GM23338 (cell line): ENCODE data around the gene PDZD7. TPM values are rescaled to one million over a fixed set of nuclear protein-coding genes. Genes with fewer than 3 reads are reported as not detected.

Source experiments
- ATAC-seq: fragments of 200-7000 bp; cut with Tn5 transposase; 3 replicates; pipeline ENCODE4 v1.9.1; 2020
- DNase-seq: peaks from one replicate; pipeline ENCODE4 v3.0.0-alpha.2; 2015; ENCODE audit warnings: low spot score
- H2AFZ ChIP-seq: fragments of 200-600 bp; sonication (generic); 2 replicates; pipeline ENCODE4 v1.8.0; 2016; ENCODE audit warnings: antibody characterized with exemption, mild to moderate bottlenecking, moderate library complexity
- H3F3A ChIP-seq: fragments of 200-600 bp; sonication (generic); replicated peaks from 2 replicates; pipeline ENCODE4 v1.8.0; 2017; ENCODE audit warnings: antibody characterized with exemption, mixed run types, low read depth
- H3K27ac ChIP-seq: fragments of 200-600 bp; sonication (generic); 2 replicates; pipeline ENCODE4 v1.6.1; 2016; ENCODE audit warnings: low read depth
- H3K27me3 ChIP-seq: fragments of 200-600 bp; sonication (generic); 2 replicates; pipeline ENCODE4 v1.8.0; 2016; ENCODE audit warnings: mild to moderate bottlenecking, mixed run types, moderate library complexity; ENCODE audit not compliant: insufficient read depth
- H3K36me3 ChIP-seq: fragments of 200-600 bp; sonication (generic); 2 replicates; pipeline ENCODE4 v1.8.0; 2016; ENCODE audit warnings: mild to moderate bottlenecking; ENCODE audit not compliant: insufficient read depth
- H3K4me1 ChIP-seq: fragments of 200-600 bp; sonication (generic); 2 replicates; pipeline ENCODE4 v1.8.0; 2016; ENCODE audit warnings: mild to moderate bottlenecking, moderate library complexity; ENCODE audit not compliant: insufficient read depth
- H3K4me2 ChIP-seq: fragments of 200-600 bp; sonication (generic); 2 replicates; pipeline ENCODE4 v1.7.1; 2017; ENCODE audit warnings: mixed run types
- H3K4me3 ChIP-seq: fragments of 200-600 bp; sonication (generic); 2 replicates; pipeline ENCODE4 v1.6.1; 2016; ENCODE audit warnings: mixed run types
- H3K79me2 ChIP-seq: fragments of 200-600 bp; sonication (generic); replicated peaks from 2 replicates; pipeline ENCODE4 v1.8.0; 2017; ENCODE audit warnings: mild to moderate bottlenecking; ENCODE audit not compliant: insufficient read depth
- H3K9me2 ChIP-seq: fragments of 200-600 bp; sonication (generic); 2 replicates; pipeline ENCODE4 v1.8.0; 2017; ENCODE audit not compliant: insufficient read depth
- H4K20me1 ChIP-seq: fragments of 200-600 bp; sonication (generic); replicated peaks from 2 replicates; pipeline ENCODE4 v1.8.0; 2017; ENCODE audit warnings: mild to moderate bottlenecking; ENCODE audit not compliant: insufficient read depth
- H3K27ac Mint-ChIP-seq: 2 replicates; pipeline ENCODE4 v1.8.0; 2020; ENCODE audit warnings: inconsistent platforms, mild to moderate bottlenecking, moderate library complexity, mixed read lengths
- H3K27me3 Mint-ChIP-seq: 3 replicates; pipeline ENCODE4 v1.8.0; 2022; ENCODE audit warnings: low read depth, mild to moderate bottlenecking, moderate library complexity, mixed read lengths, inconsistent platforms; ENCODE audit not compliant: insufficient read depth, poor library complexity
- H3K36me3 Mint-ChIP-seq: 3 replicates; pipeline ENCODE4 v1.8.0; 2021; ENCODE audit warnings: low read depth, mild to moderate bottlenecking, inconsistent platforms, moderate library complexity, mixed read lengths
- H3K4me1 Mint-ChIP-seq: 3 replicates; pipeline ENCODE4 v1.8.0; 2020; ENCODE audit warnings: mild to moderate bottlenecking, inconsistent platforms, mixed read lengths
- H3K4me3 Mint-ChIP-seq: 3 replicates; pipeline ENCODE4 v1.8.0; 2021; ENCODE audit warnings: moderate library complexity, mild to moderate bottlenecking, inconsistent platforms, mixed read lengths
- H3K9me3 Mint-ChIP-seq: 3 replicates; pipeline ENCODE4 v1.8.0; 2020; ENCODE audit warnings: moderate library complexity, mild to moderate bottlenecking, inconsistent platforms, mixed read lengths
- CREB1 ChIP-seq: fragments of 250-450 bp; sonication (Bioruptor Pico); IDR thresholded peaks from 2 replicates; pipeline ENCODE4 v1.5.0; 2020; ENCODE audit warnings: low read depth, mild to moderate bottlenecking, moderate library complexity
- EZH2 ChIP-seq: fragments of 200-600 bp; sonication (generic); IDR thresholded peaks from one replicate; pipeline ENCODE4 v1.8.0; 2017; ENCODE audit warnings: antibody characterized with exemption, mild to moderate bottlenecking, low read depth; ENCODE audit not compliant: unreplicated experiment
- EZH2phosphoT487 ChIP-seq: fragments of 200-600 bp; sonication (generic); IDR thresholded peaks from one replicate; pipeline ENCODE4 v1.8.1; 2018; ENCODE audit warnings: antibody characterized with exemption; ENCODE audit not compliant: unreplicated experiment
- JUNB ChIP-seq: IDR thresholded peaks from one replicate; pipeline ENCODE4 v1.6.1; 2016; ENCODE audit warnings: antibody characterized with exemption; ENCODE audit not compliant: unreplicated experiment
- NANOG ChIP-seq: IDR thresholded peaks from 2 replicates; pipeline ENCODE4 v1.6.1; 2016; ENCODE audit warnings: antibody characterized with exemption, borderline replicate concordance
- POLR2AphosphoS5 ChIP-seq: IDR thresholded peaks from 2 replicates; pipeline ENCODE4 v1.6.1; 2016; ENCODE audit warnings: antibody characterized with exemption, low read depth
- STAT1 ChIP-seq: IDR thresholded peaks from one replicate; pipeline ENCODE4 v1.6.1; 2016; ENCODE audit warnings: antibody characterized with exemption; ENCODE audit not compliant: unreplicated experiment
- ZNF114 ChIP-seq: fragments of 250-450 bp; sonication (Bioruptor Pico); IDR thresholded peaks from 2 replicates; pipeline ENCODE4 v1.5.0; 2020; ENCODE audit warnings: mild to moderate bottlenecking, moderate library complexity
- ZNF331 ChIP-seq: fragments of 250-450 bp; sonication (Bioruptor Pico); IDR thresholded peaks from 2 replicates; pipeline ENCODE4 v1.5.0; 2020; ENCODE audit warnings: low read depth, mild to moderate bottlenecking, moderate library complexity
- polyA plus RNA-seq: library from polyadenylated mRNA; unstranded; fragments of >200 nt; fragmentation: Nextera tagmentation; extraction: Ambion mirVana; gene quantifications from 2 replicates; pipeline ENCODE4 v1.2.1, GENCODE V29; 2016
- total RNA-seq: library from RNA; depleted of rRNA; stranded (reverse); fragments of >200 nt; shearing (Covaris generic); gene quantifications from 2 replicates; pipeline ENCODE4 v1.2.3, GENCODE V29; 2014
- TF ChIP-seq, protein P1 (sequence below): IDR thresholded peaks from one replicate; pipeline ENCODE4 v1.6.1; 2018; ENCODE audit warnings: antibody characterized with exemption; ENCODE audit not compliant: unreplicated experiment
- TF ChIP-seq, protein P2 (sequence below): fragments of 250-450 bp; sonication (Bioruptor Pico); IDR thresholded peaks from 2 replicates; pipeline ENCODE4 v1.5.0; 2020; ENCODE audit warnings: mild to moderate bottlenecking, moderate library complexity
- TF ChIP-seq, protein P3 (sequence below): IDR thresholded peaks from 2 replicates; pipeline ENCODE4 v1.6.1; 2016; ENCODE audit warnings: antibody characterized with exemption
- TF ChIP-seq, protein P4 (sequence below), 2 experiments: fragments of 200-600 bp in 1 of 2; sonication (generic) in 1 of 2; conservative IDR thresholded peaks; 2 replicates each; pipeline versions ENCODE4 v1.5.1 to v1.6.1; 2016 to 2017; ENCODE audit warnings: antibody characterized with exemption in 2 of 2, low read depth in 2 of 2, mild to moderate bottlenecking in 2 of 2, moderate library complexity in 1 of 2

The PDZD7 gene
- total and polyA plus RNA-seq, 2 experiments from 2014 or later, result 1.7 to 2.3 TPM

DNA sequence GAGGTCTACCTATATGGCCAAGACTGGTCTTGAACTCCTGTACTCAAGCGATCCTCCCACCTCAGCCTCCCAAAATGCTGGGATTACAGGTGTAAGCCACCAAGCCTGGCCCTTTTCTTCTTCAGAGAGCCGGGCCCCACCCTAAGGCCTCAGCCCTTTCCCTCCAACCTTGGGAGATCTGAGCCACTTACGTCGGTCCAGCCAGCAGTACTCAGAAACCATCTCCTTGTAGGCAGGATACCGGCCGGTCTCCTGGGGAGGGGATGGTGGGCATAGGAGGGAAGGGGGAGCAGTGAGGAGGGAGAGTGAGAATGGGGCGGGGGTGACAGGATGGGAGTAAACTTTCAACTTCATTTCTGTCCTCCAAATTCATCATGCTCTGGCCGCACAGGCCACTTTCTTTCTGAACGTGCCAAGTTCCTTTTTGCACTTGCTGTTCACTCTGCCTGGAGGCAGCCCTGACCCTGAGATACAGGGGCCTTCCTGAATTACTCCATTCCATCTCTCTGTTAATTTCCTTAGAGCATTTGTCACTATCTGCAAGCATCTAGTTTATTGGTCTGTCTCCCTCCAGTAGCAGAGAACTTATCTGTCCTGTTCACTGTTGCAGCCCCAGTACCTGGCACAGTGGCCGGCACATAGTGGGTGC, 10.4 kb downstream of the PDZD7 start:
- H3F3A ChIP-seq, result no peaks in the 10 kb centered on the region
- Mint-ChIP-seq H3K9me3 (no peaks in the 10 kb centered on the region), H3K27ac (no peak overlapping the region), H3K36me3 (no peaks in the 10 kb centered on the region; the same call in 2 of the 3 replicates), H3K4me1 (peaks cover 5% of the 10 kb centered on the region; the same call in 2 of the 3 replicates), H3K4me3 (no peak overlapping the region), H3K27me3 (peaks cover 54% of the 10 kb centered on the region)
- no peak overlapping the region for H3K4me3 ChIP-seq
- no peaks in the 10 kb centered on the region for H3K79me2 ChIP-seq
- H3K36me3 ChIP-seq, result no peaks in the 10 kb centered on the region
- H3K4me1 ChIP-seq, result peaks cover 9% of the 10 kb centered on the region; the same call in 1 of the 2 replicates
- no peak overlapping the region for H3K27ac ChIP-seq
- H3K27me3 ChIP-seq, result peaks cover 51% of the 10 kb centered on the region
- no peak overlapping the region for H2AFZ ChIP-seq
- DNase-seq, result no peak
- TF ChIP-seq CREB1 (CRISPR knock-in tag) (no peak), STAT1 (no peak), JUNB (no peak), ZNF331 (no peak), ZNF114 (CRISPR knock-in tag) (no peak), POLR2AphosphoS5 (no peak), EZH2phosphoT487 (no peak), EZH2 (no peak), NANOG (no peak)
- TF ChIP-seq, protein P1, sequence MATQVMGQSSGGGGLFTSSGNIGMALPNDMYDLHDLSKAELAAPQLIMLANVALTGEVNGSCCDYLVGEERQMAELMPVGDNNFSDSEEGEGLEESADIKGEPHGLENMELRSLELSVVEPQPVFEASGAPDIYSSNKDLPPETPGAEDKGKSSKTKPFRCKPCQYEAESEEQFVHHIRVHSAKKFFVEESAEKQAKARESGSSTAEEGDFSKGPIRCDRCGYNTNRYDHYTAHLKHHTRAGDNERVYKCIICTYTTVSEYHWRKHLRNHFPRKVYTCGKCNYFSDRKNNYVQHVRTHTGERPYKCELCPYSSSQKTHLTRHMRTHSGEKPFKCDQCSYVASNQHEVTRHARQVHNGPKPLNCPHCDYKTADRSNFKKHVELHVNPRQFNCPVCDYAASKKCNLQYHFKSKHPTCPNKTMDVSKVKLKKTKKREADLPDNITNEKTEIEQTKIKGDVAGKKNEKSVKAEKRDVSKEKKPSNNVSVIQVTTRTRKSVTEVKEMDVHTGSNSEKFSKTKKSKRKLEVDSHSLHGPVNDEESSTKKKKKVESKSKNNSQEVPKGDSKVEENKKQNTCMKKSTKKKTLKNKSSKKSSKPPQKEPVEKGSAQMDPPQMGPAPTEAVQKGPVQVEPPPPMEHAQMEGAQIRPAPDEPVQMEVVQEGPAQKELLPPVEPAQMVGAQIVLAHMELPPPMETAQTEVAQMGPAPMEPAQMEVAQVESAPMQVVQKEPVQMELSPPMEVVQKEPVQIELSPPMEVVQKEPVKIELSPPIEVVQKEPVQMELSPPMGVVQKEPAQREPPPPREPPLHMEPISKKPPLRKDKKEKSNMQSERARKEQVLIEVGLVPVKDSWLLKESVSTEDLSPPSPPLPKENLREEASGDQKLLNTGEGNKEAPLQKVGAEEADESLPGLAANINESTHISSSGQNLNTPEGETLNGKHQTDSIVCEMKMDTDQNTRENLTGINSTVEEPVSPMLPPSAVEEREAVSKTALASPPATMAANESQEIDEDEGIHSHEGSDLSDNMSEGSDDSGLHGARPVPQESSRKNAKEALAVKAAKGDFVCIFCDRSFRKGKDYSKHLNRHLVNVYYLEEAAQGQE, result no peak
- TF ChIP-seq, protein P2, sequence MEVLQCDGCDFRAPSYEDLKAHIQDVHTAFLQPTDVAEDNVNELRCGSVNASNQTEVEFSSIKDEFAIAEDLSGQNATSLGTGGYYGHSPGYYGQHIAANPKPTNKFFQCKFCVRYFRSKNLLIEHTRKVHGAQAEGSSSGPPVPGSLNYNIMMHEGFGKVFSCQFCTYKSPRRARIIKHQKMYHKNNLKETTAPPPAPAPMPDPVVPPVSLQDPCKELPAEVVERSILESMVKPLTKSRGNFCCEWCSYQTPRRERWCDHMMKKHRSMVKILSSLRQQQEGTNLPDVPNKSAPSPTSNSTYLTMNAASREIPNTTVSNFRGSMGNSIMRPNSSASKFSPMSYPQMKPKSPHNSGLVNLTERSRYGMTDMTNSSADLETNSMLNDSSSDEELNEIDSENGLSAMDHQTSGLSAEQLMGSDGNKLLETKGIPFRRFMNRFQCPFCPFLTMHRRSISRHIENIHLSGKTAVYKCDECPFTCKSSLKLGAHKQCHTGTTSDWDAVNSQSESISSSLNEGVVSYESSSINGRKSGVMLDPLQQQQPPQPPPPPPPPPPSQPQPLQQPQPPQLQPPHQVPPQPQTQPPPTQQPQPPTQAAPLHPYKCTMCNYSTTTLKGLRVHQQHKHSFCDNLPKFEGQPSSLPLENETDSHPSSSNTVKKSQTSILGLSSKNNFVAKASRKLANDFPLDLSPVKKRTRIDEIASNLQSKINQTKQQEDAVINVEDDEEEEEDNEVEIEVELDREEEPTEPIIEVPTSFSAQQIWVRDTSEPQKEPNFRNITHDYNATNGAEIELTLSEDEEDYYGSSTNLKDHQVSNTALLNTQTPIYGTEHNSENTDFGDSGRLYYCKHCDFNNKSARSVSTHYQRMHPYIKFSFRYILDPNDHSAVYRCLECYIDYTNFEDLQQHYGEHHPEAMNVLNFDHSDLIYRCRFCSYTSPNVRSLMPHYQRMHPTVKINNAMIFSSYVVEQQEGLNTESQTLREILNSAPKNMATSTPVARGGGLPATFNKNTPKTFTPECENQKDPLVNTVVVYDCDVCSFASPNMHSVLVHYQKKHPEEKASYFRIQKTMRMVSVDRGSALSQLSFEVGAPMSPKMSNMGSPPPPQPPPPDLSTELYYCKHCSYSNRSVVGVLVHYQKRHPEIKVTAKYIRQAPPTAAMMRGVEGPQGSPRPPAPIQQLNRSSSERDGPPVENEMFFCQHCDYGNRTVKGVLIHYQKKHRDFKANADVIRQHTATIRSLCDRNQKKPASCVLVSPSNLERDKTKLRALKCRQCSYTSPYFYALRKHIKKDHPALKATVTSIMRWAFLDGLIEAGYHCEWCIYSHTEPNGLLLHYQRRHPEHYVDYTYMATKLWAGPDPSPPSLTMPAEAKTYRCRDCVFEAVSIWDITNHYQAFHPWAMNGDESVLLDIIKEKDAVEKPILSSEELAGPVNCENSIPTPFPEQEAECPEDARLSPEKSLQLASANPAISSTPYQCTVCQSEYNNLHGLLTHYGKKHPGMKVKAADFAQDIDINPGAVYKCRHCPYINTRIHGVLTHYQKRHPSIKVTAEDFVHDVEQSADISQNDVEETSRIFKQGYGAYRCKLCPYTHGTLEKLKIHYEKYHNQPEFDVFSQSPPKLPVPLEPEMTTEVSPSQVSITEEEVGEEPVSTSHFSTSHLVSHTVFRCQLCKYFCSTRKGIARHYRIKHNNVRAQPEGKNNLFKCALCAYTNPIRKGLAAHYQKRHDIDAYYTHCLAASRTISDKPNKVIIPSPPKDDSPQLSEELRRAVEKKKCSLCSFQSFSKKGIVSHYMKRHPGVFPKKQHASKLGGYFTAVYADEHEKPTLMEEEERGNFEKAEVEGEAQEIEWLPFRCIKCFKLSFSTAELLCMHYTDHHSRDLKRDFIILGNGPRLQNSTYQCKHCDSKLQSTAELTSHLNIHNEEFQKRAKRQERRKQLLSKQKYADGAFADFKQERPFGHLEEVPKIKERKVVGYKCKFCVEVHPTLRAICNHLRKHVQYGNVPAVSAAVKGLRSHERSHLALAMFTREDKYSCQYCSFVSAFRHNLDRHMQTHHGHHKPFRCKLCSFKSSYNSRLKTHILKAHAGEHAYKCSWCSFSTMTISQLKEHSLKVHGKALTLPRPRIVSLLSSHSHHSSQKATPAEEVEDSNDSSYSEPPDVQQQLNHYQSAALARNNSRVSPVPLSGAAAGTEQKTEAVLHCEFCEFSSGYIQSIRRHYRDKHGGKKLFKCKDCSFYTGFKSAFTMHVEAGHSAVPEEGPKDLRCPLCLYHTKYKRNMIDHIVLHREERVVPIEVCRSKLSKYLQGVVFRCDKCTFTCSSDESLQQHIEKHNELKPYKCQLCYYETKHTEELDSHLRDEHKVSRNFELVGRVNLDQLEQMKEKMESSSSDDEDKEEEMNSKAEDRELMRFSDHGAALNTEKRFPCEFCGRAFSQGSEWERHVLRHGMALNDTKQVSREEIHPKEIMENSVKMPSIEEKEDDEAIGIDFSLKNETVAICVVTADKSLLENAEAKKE (CRISPR knock-in tag), result no peak
- TF ChIP-seq, protein P3, sequence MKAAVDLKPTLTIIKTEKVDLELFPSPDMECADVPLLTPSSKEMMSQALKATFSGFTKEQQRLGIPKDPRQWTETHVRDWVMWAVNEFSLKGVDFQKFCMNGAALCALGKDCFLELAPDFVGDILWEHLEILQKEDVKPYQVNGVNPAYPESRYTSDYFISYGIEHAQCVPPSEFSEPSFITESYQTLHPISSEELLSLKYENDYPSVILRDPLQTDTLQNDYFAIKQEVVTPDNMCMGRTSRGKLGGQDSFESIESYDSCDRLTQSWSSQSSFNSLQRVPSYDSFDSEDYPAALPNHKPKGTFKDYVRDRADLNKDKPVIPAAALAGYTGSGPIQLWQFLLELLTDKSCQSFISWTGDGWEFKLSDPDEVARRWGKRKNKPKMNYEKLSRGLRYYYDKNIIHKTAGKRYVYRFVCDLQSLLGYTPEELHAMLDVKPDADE, result no peak
- TF ChIP-seq, protein P4, sequence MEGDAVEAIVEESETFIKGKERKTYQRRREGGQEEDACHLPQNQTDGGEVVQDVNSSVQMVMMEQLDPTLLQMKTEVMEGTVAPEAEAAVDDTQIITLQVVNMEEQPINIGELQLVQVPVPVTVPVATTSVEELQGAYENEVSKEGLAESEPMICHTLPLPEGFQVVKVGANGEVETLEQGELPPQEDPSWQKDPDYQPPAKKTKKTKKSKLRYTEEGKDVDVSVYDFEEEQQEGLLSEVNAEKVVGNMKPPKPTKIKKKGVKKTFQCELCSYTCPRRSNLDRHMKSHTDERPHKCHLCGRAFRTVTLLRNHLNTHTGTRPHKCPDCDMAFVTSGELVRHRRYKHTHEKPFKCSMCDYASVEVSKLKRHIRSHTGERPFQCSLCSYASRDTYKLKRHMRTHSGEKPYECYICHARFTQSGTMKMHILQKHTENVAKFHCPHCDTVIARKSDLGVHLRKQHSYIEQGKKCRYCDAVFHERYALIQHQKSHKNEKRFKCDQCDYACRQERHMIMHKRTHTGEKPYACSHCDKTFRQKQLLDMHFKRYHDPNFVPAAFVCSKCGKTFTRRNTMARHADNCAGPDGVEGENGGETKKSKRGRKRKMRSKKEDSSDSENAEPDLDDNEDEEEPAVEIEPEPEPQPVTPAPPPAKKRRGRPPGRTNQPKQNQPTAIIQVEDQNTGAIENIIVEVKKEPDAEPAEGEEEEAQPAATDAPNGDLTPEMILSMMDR (conservative IDR thresholded peaks at IDR 0.05; ENCODE audit: low read depth in 2 of 2), result no peak
- no peak for ATAC-seq
- H3K9me2 ChIP-seq, result no peaks in the 10 kb centered on the region
- no peak overlapping the region for H3K4me2 ChIP-seq
- H4K20me1 ChIP-seq, result no peaks in the 10 kb centered on the region
